Sigmoid colon (tissue), 4 donors: ENCODE measurements around the gene BCAS1.
A peak's percentile ranks its signal among the peaks of the same experiment; 100 is the strongest.

Experiments used
- POLR2A ChIP-seq, 2 donors: fragments of 450-650 bp; IDR thresholded peaks; one replicate each; pipeline ENCODE4 v1.6.1; 2016; ENCODE audit warnings: antibody characterized with exemption in 2 of 2, mild to moderate bottlenecking in 2 of 2, moderate library complexity in 2 of 2
- POLR2AphosphoS5 ChIP-seq, 4 donors: sonication (generic); formaldehyde crosslinking; IDR thresholded peaks; one replicate each; pipeline ENCODE4 v1.6.1; 2017; ENCODE audit warnings: antibody characterized with exemption in 4 of 4
- TF ChIP-seq, protein P1 (sequence below), 4 experiments: fragments of 450-650 bp in 3 of 4; fragments of 200-600 bp in 1 of 4; IDR thresholded peaks; one replicate each; pipeline ENCODE4 v1.5.1; 2016 to 2019; ENCODE audit warnings: antibody characterized with exemption in 4 of 4, mild to moderate bottlenecking in 3 of 4, moderate library complexity in 2 of 4

DNA sequence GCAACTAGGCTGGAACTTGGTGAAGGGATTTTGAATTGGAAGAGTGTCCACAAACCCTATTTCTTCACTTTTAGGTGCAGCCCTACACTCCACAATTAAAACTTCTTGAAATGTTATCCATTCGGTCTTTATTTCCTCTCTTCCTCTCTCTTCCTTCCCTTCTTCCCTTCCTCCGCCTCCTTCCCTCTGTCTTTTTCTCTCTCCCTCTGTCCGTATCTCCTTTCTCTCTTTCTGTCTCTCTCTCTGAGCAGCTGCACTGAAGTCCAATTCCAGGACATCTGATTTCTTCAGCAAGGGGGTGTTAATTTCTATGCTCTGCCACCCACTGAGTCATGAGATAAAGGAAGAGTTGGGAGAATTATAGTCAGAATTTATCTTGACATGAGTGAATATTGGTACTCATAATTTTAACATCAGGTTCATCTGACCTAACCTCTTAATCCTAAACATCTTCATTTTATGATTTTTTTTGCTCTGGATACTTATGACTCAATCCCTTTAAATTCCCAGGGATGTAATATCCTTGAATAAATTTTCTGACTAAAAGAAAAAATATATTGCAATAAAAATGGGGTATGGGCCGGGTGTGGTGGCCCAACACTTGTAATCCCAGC is 84.2 kb downstream of the BCAS1 start:
- TF ChIP-seq, protein P1, sequence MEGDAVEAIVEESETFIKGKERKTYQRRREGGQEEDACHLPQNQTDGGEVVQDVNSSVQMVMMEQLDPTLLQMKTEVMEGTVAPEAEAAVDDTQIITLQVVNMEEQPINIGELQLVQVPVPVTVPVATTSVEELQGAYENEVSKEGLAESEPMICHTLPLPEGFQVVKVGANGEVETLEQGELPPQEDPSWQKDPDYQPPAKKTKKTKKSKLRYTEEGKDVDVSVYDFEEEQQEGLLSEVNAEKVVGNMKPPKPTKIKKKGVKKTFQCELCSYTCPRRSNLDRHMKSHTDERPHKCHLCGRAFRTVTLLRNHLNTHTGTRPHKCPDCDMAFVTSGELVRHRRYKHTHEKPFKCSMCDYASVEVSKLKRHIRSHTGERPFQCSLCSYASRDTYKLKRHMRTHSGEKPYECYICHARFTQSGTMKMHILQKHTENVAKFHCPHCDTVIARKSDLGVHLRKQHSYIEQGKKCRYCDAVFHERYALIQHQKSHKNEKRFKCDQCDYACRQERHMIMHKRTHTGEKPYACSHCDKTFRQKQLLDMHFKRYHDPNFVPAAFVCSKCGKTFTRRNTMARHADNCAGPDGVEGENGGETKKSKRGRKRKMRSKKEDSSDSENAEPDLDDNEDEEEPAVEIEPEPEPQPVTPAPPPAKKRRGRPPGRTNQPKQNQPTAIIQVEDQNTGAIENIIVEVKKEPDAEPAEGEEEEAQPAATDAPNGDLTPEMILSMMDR (IDR thresholded peaks at IDR 0.05) = peak in 1 of 4 experiments; percentile 11
- no peak for TF ChIP-seq POLR2A (IDR thresholded peaks at IDR 0.05)
- no peak for TF ChIP-seq POLR2AphosphoS5 (IDR thresholded peaks at IDR 0.05)
